Activated T-cell treated with anti-CD3 and anti-CD28 coated beads, Interleukin-2, amount 50 U/mL, for 24 hours (primary cell): Measurements from ENCODE around the gene PRELID1.

Experiments
- DNase-seq: peaks from one replicate; pipeline ENCODE4 v3.0.0-alpha.2; 2020
- H3K27ac Mint-ChIP-seq: 2 replicates; pipeline ENCODE4 v1.8.0; 2020; ENCODE audit warnings: mild to moderate bottlenecking, mixed read lengths
- H3K27me3 Mint-ChIP-seq: 2 replicates; pipeline ENCODE4 v1.8.0; 2020; ENCODE audit warnings: mixed read lengths
- H3K36me3 Mint-ChIP-seq: 2 replicates; pipeline ENCODE4 v1.8.0; 2020; ENCODE audit warnings: low read depth, mixed read lengths
- H3K4me1 Mint-ChIP-seq: 2 replicates; pipeline ENCODE4 v1.8.0; 2020; ENCODE audit warnings: low read depth, mixed read lengths
- H3K4me3 Mint-ChIP-seq: 2 replicates; pipeline ENCODE4 v1.8.0; 2020; ENCODE audit warnings: mild to moderate bottlenecking, moderate library complexity, mixed read lengths
- H3K9me3 Mint-ChIP-seq: 2 replicates; pipeline ENCODE4 v1.8.0; 2020; ENCODE audit warnings: mixed read lengths

The PRELID1 gene

DNA sequence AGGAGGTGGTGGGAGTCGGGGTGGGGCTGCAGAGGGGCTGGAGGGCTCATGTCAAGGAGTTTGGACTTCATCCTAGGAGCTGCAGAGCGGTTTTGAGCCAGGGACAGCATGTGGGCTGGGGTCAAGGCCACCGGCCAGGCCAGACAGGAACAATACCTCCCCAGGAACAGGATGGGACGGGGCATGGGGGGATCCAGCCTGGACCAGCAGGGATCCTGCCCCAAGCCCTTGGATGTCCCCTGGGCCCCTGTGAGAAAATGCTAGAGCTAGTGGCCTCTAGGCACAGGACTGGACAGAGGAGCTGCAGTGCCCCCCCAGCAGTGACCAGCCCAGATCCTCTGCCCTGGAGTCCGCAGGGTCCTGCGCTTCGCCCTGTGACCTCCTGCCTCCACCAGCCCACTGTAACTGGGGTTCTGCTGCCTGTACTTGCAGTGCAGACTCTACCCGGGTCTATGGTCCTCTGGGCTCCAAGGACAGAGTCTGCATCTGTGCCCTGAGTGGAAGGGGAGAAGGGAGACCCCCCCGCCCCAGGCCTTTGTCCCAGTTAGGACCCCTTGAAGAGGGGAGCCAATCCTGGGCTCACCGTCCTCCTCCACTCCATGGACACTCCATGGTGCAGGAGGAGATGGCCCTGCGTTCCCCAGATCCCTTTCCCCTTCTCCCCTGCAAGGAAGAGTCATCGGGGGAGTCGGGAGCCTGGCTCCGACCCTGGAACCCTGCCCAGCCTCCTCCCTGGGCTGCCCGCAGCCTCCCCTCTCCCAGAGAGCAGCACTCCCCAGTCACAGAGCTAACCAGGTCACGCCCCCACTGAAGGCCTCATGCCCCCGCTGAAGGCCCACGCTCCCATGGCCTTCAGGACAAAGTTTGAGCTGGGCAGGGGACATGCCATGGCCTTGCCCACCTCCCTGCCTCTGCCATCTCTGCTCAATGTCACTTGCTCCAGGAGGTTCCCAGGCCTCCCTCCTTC lies 11.1 kb downstream of the PRELID1 start:
- H3K36me3 Mint-ChIP-seq = peaks cover 11% of the 10 kb centered on the region
- peaks cover 5% of the 10 kb centered on the region for H3K27me3 Mint-ChIP-seq
- peaks cover 30% of the 10 kb centered on the region for H3K4me1 Mint-ChIP-seq
- H3K4me3 Mint-ChIP-seq = no peak overlapping the region
- no peak overlapping the region for H3K27ac Mint-ChIP-seq
- no peak for DNase-seq
- H3K9me3 Mint-ChIP-seq = no peaks in the 10 kb centered on the region

DNA sequence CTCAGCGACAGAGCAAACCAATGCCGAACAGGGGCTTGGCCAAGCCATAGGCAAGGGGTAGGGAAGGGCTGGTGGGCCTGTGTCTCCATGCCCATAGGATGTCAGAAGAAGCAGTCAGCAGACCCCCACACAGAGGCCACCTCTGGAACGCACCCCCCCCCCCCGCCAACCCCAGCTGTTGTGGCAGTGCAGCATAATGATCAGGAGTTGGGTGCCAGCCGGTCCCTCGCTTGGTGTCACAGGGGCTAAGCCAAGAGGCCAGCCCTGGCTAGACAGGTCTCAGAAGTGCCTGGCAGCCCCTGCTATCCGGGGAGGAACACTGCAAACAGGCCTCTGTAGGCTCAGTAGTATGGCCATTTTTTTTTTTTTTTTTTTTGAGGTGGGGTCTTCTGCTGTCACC lies 11.8 kb downstream of the PRELID1 start:
- no peak for DNase-seq
- no peak overlapping the region for H3K4me3 Mint-ChIP-seq
- no peak overlapping the region for H3K27ac Mint-ChIP-seq
- H3K36me3 Mint-ChIP-seq = peaks cover 10% of the 10 kb centered on the region
- no peaks in the 10 kb centered on the region for H3K9me3 Mint-ChIP-seq
- peaks cover 34% of the 10 kb centered on the region for H3K4me1 Mint-ChIP-seq
- H3K27me3 Mint-ChIP-seq = peaks cover 3% of the 10 kb centered on the region

DNA sequence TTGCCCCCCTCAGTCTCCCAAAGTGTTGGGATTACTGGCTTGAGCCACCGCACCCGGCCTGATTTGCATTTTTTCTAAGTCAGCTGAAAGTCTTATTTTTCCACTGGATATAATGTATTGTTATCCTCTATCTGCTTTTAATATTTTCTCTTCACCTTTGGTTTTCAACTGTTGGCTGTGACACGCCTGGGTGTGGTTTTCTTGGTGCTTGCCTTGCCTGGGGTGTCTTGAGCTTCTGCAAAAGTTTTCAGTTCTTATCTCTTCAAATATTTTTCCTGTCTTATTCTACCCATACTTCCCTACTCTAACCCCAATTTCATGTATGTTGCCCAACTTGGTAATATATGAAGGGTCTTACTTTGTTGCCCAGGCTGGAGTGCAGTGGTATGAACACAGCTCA lies 12.4 kb downstream of the PRELID1 start:
- Mint-ChIP-seq H3K27ac (no peak overlapping the region), H3K4me3 (no peak overlapping the region), H3K27me3 (peaks cover under 1% of the 10 kb centered on the region), H3K9me3 (no peaks in the 10 kb centered on the region), H3K36me3 (peaks cover 7% of the 10 kb centered on the region), H3K4me1 (peaks cover 30% of the 10 kb centered on the region)
- no peak for DNase-seq

DNA sequence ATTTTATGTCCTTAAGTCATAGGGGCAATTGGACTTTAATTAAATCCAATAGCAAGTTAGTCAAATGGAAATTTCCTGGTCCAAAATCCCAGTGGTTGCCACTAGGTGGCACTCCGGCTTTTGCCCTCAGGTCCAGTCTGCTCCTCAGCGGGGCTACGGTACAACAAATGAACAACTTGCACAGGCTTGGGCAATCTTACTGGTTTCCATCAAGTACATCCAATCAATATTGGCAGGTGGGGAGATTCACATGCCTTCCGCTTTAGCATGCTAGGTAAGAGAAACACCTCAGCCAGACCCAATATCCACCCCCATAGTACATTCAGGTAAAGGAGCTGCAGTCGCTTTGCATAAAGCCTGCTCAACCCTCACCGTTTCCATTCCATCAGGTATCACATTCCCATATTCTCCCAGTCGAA lies 14.4 kb downstream of the PRELID1 start:
- no peak overlapping the region for H3K27ac Mint-ChIP-seq
- DNase-seq = peak; percentile 80
- H3K4me1 Mint-ChIP-seq = peaks cover 22% of the 10 kb centered on the region
- H3K9me3 Mint-ChIP-seq = no peaks in the 10 kb centered on the region
- no peak overlapping the region for H3K4me3 Mint-ChIP-seq
- H3K36me3 Mint-ChIP-seq = peaks cover 13% of the 10 kb centered on the region
- H3K27me3 Mint-ChIP-seq = no peaks in the 10 kb centered on the region

DNA sequence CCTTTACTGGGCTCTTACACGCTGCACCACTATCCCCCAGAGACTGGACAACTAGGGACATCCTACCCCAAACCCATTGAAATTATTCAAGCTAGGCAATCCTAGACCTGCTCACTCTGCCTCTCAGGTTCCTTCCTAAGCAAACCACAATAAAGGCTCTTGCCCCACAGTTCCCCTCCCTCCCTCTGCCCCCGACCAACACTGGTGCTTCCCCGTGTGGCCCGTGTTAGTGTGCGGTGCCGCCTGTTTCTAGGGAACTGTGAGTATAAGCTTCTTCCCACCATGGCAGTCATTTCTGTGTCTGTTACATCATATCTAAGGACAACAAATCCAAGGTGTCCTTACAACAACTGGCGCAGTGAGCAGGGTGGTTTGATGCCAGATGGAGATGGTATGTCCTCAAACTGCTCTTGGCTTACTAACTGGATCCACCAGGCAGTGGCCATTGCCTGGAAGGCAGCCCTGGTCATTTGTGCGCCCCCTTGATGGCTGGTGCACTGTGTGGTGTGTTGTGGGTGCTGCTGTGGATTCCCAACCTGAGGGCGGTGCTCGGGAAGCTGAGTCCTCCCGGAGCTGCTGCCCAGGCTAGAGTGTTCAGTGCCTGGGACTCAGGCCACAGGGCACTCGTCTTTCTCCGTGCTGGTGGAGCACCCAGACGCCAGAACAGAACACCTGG lies 16.5 kb downstream of the PRELID1 start:
- Mint-ChIP-seq H3K36me3 (peaks cover 20% of the 10 kb centered on the region), H3K4me3 (no peak overlapping the region), H3K27me3 (no peaks in the 10 kb centered on the region), H3K27ac (no peak overlapping the region), H3K4me1 (peaks cover 29% of the 10 kb centered on the region), H3K9me3 (no peaks in the 10 kb centered on the region)
- DNase-seq = no peak

DNA sequence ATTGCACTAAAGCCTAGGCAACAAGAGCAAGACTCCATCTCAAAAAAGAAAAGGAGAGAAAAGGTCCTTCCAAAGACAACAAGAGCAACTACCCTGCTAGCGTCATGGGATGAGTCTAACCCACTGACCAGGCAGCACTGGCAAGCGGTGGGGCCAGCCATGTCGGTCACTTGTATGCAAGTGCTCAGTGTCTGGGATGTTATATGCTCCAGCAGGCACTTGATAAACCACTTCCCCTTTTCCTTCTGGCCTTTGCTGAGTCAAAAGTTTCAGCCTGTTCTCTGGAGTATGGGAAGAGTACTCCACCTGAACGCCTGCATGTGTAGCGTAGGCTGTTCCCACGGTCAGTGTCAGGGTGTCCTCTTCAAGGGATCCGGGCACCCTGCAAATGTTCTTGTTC lies 17.3 kb downstream of the PRELID1 start:
- Mint-ChIP-seq H3K4me3 (no peak overlapping the region), H3K4me1 (peaks cover 29% of the 10 kb centered on the region), H3K9me3 (no peaks in the 10 kb centered on the region), H3K36me3 (peaks cover 20% of the 10 kb centered on the region), H3K27me3 (no peaks in the 10 kb centered on the region), H3K27ac (no peak overlapping the region)
- DNase-seq = no peak

DNA sequence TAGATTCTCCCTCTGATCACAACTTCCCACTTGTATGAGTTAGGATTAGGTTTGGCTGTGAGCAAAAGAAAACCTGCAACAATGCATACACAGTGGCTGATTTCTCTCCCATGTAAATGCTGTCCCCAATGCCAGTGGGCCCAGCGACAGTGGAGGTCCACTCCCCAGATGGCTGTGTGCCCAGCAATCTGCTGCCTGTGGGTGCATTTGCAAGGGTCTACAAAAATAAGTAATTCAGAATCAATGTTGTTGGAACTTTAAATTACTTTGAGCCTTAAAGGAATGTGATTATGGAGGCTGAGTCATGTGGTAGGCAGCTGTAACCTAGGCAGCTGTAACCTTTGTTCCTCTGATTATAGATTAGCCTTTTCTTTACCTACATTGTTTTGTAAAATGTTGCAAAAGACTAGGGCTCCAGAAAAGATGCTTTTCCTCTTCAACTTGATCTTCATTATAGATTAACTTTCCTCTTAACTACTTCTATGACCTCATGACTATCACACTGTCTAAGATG lies 22.3 kb downstream of the PRELID1 start:
- H3K36me3 Mint-ChIP-seq = peaks cover 47% of the 10 kb centered on the region
- no peak for DNase-seq

DNA sequence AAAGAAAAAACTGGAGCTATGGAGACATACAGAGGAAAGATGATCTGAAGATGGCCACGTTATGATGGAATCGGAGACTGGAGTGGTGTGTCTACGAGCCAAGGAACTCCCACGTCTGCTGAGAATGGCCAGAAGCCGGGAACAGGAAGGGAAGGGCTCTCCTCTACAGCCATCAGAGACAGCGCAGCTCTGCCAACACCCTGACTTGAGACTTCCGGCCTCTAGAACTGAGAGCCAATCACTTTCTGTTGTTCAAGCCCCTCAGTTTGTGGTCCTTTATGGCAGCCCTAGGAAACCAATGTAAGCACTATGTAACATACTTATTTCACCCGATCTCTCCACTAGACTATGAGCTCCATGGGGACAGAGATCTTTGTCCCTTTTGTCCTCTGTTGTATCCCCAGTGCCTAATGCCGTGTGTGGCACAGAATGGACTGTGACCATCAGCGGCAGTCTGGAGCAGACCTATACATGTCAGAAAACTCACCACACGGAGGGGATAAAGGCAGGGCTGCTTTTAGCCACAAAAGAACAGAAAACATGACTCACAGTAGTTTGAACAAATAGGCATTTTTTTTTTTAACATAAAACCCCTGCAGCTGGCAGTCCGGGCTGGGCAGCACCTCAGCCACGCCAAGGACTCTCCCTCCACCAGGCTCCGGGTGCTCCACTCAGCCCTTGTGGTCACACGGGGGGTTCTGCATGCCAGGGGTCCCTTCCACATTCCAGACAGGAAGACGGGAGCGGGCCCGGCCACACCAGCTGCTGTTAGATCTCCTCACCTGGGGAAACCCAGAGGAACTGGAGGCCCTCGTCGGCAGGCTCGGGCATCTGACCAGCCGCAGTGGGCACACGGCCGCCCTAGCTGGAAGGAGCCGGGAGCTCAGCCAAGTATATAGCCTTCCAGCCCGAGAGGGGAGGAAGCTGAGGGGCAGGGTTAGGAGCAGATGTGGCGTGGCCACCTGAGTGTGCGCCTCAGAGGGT lies 24.2 kb downstream of the PRELID1 start:
- Mint-ChIP-seq H3K4me1 (peaks cover 22% of the 10 kb centered on the region), H3K9me3 (no peaks in the 10 kb centered on the region), H3K36me3 (peaks cover 59% of the 10 kb centered on the region), H3K4me3 (no peak overlapping the region), H3K27me3 (no peaks in the 10 kb centered on the region), H3K27ac (peak overlapping the region; percentile 82)
- DNase-seq = no peak

More for the DNA sequence above, 22.3 kb downstream of the PRELID1 start:
- H3K4me3 Mint-ChIP-seq = no peak overlapping the region
- no peak overlapping the region for H3K27ac Mint-ChIP-seq
- H3K4me1 Mint-ChIP-seq = peaks cover 23% of the 10 kb centered on the region
- no peaks in the 10 kb centered on the region for H3K27me3 Mint-ChIP-seq
- H3K9me3 Mint-ChIP-seq = no peaks in the 10 kb centered on the region

DNA sequence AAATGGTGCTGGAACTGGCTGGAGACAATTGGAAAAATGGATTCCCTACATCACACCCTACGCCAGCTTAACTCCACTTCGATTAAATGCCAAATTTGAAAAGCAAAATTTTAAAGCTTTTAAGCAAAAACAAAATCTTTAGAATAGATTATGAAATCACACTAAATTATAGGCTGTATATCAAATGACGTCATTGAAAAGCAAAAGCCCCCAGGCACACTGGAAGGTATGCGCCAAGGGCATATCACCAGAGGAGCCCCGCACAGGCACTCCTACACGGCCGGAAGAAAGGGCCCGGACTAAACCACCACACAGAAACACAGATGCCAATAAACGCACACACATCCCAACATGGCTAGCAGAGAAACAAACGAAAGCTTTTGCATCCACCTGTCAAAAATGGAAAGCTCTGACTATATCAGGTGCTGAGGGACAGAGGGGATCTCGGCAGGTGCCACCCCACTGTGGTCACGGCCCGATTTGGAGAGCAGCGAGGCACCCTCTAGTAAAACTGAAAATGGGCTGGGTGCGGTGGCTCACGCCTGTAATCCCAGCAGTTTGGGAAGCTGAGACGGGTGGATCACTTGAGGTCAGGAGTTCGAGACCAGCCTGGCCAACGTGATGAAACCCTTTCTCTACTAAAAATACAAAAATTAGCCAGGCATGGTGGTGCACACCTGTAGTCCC lies 25.1 kb downstream of the PRELID1 start:
- Mint-ChIP-seq H3K4me1 (peaks cover 16% of the 10 kb centered on the region), H3K27ac (peak overlapping the region; percentile 40), H3K4me3 (no peak overlapping the region), H3K36me3 (peaks cover 65% of the 10 kb centered on the region), H3K27me3 (no peaks in the 10 kb centered on the region), H3K9me3 (no peaks in the 10 kb centered on the region)
- DNase-seq = no peak

DNA sequence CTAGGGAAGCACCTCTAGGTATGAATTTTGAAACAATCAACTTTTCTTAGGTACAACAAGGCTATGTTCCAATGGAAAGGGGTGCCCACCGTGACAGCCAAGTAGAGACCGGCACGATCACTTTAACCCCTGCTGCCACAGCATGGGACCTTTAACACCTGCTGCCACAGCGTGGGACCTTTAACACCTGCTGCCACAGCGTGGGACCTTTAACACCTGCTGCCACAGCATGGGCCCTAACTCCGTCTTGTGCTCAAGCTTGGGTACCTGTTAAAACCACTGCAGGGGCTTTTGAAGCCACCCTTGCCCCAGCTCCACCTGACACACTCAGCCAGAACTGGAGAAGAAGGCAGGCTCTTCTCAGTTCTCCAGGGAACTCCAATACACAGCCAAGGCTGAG lies 26.3 kb downstream of the PRELID1 start:
- H3K9me3 Mint-ChIP-seq = no peaks in the 10 kb centered on the region
- no peak for DNase-seq
- H3K4me1 Mint-ChIP-seq = peaks cover 11% of the 10 kb centered on the region
- H3K27ac Mint-ChIP-seq = no peak overlapping the region
- peaks cover 73% of the 10 kb centered on the region for H3K36me3 Mint-ChIP-seq
- no peaks in the 10 kb centered on the region for H3K27me3 Mint-ChIP-seq
- no peak overlapping the region for H3K4me3 Mint-ChIP-seq

DNA sequence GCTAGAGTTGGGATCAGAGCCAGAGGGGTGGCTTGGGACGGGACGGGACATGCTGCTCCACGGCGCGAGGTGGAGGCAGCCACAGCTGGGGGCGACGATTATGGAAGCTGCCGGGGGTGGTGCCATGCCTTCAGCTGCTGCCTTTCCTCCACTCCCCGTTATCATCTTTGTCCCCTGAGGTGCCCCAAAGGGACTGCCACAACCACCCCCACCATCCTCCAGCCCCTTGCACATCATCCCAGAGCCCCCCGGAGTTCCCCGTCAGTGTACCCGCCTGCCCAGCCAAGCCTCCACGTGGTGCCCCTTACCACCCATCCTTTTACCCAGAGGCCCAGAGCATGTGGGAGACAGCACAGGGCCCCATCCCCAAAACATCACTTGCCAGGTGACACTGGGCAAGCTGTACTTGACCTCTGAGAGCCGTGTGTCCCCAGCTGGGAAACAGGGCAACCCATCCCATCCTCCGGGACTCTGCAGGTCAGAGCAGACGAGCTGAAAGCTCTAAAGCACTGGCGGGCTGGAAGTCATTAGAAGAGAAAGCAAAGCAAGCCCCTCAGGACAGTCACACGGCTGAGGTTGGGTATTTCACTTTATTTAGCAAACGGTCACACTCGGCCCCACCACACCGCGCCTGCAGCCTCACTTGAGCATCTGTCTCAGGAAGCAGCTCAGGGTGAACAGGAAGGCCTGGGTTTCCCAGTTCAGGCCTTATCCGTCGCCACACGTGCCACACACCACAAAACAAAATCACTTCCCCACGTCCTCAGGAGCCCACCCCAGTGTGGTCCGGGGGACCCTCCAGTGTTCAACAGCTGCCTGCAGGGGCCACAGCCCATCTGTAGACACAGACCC lies 27.6 kb downstream of the PRELID1 start:
- H3K9me3 Mint-ChIP-seq = no peaks in the 10 kb centered on the region
- peaks cover 82% of the 10 kb centered on the region for H3K36me3 Mint-ChIP-seq
- H3K27ac Mint-ChIP-seq = peak overlapping the region; percentile 67

DNA sequence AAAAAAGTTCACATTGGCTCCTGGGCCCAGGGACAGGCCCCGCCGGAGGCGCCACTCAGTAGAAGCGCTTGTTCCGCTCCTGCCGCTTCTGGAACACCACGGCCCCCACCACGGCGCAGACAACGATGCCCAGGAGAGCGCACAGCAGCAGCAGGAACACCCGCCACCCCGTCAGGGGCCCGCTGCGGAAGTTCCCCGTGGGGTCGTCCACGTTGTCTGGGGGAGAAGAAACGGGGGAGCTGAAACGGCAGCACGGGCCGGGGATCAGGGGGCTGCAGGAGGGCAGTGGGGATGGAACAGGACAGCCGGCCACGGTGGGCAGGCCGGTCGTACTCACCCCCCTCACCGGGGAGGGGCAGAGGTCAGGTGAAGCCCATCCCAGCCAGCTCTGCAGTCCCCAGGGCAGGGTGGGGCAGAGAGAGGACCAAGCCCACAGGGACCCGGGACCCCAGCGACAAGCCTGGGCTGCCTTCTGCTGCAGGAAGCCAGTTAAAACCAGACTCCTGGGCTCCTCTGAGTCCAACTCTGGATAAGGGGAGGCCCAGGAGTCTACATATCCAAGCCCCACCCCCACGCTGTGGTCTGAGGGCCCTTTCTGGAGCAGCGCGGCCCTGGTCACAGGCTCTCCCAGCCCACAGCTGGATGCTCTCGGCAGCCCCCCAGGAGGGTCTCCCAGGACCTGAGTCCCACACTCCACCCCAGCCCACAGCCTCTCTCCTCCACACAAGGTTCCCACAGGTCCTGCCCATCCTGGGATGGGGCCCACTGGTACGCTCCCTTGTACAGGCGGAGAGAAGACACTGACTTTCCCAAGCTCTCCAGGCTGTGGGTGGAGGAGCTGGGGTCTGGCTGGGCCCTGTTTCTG lies 28.7 kb downstream of the PRELID1 start:
- Mint-ChIP-seq H3K4me1 (peaks cover 9% of the 10 kb centered on the region), H3K36me3 (peaks cover 91% of the 10 kb centered on the region)

More for the DNA sequence above, 27.6 kb downstream of the PRELID1 start:
- no peak overlapping the region for H3K4me3 Mint-ChIP-seq
- H3K4me1 Mint-ChIP-seq = peaks cover 9% of the 10 kb centered on the region
- no peaks in the 10 kb centered on the region for H3K27me3 Mint-ChIP-seq
- no peak for DNase-seq

More for the DNA sequence above, 28.7 kb downstream of the PRELID1 start:
- no peaks in the 10 kb centered on the region for H3K27me3 Mint-ChIP-seq
- no peak overlapping the region for H3K27ac Mint-ChIP-seq
- H3K9me3 Mint-ChIP-seq = no peaks in the 10 kb centered on the region
- H3K4me3 Mint-ChIP-seq = no peak overlapping the region
- no peak for DNase-seq
